Left ventricle myocardium superior (tissue), 1 donor: ENCODE data around the gene CREBRF. TPM values are rescaled to one million over a fixed set of nuclear protein-coding genes. Genes with fewer than 3 reads are reported as not detected.

Source experiments
- total RNA-seq: library from RNA; stranded (reverse); fragmentation: NEBNext Ultra II Directional; extraction: Animal tissue kit (Norgen Biotek cat#: 25700); gene quantifications from one replicate; pipeline ENCODE4 v1.2.1, GENCODE V29; 2021
- donor health status: DM: no; HTN: yes; CAD: no; lungs with severe emphysema.

The CREBRF gene
- total RNA-seq, 1 donor from 2014 or later: 28.3 TPM

Other genes starting within 250 kb of the CREBRF start
- 81.4 TPM for gene ERGIC1, start 222.1 kb upstream of the CREBRF start, total RNA-seq
- gene RPL26L1, start 96.9 kb upstream of the CREBRF start, total RNA-seq: 22.3 TPM
- gene ATP6V0E1, start 72.6 kb upstream of the CREBRF start, total RNA-seq: 153 TPM
- 8.1 TPM for gene BNIP1, start 88.2 kb downstream of the CREBRF start, total RNA-seq
- gene NKX2-5, start 178.9 kb downstream of the CREBRF start, total RNA-seq: 285 TPM